Endodermal cell (in vitro differentiated cells): Measurements from ENCODE around the gene CNTROB. TPM values are rescaled to one million over a fixed set of nuclear protein-coding genes. Genes with fewer than 3 reads are reported as not detected.
A peak's percentile ranks its signal among the peaks of the same experiment; 100 is the strongest.

Experiments
- DNase-seq: peaks from one replicate; pipeline ENCODE4 v3.0.0-alpha.2; 2017
- H3K27ac ChIP-seq: 2 replicates; pipeline ENCODE4 v1.5.1; 2013; ENCODE audit warnings: mild to moderate bottlenecking, low read depth, low read length, moderate library complexity
- H3K27me3 ChIP-seq: 2 replicates; pipeline ENCODE4 v1.6.1; 2013; ENCODE audit warnings: mild to moderate bottlenecking, low read length, moderate library complexity; ENCODE audit not compliant: insufficient read depth, control insufficient read depth, poor library complexity, severe bottlenecking
- H3K36me3 ChIP-seq: 2 replicates; pipeline ENCODE4 v1.7.0; 2013; ENCODE audit warnings: mild to moderate bottlenecking, low read length, moderate library complexity; ENCODE audit not compliant: control insufficient read depth, insufficient read depth
- H3K4me1 ChIP-seq: one replicate; pipeline ENCODE4 v1.7.0; 2013; ENCODE audit warnings: low read length; ENCODE audit not compliant: control insufficient read depth, insufficient read depth
- H3K4me3 ChIP-seq: 2 replicates; pipeline ENCODE4 v1.5.1; 2013; ENCODE audit warnings: mild to moderate bottlenecking, low read length, moderate library complexity
- H3K9ac ChIP-seq: 2 replicates; pipeline ENCODE4 v1.6.1; 2013; ENCODE audit warnings: mild to moderate bottlenecking, low read length, moderate library complexity; ENCODE audit not compliant: poor library complexity, severe bottlenecking; ENCODE audit errors: extremely low read depth
- H3K9me3 ChIP-seq: 2 replicates; pipeline ENCODE4 v1.6.1; 2013; ENCODE audit warnings: mild to moderate bottlenecking, low read length, moderate library complexity; ENCODE audit not compliant: control insufficient read depth
- H3K27ac Mint-ChIP-seq: 2 replicates; pipeline ENCODE4 v1.8.0; 2020; ENCODE audit warnings: mixed read lengths
- H3K27me3 Mint-ChIP-seq: 2 replicates; pipeline ENCODE4 v1.8.0; 2021; ENCODE audit warnings: mild to moderate bottlenecking, mixed read lengths; ENCODE audit not compliant: insufficient read depth
- H3K36me3 Mint-ChIP-seq: 2 replicates; pipeline ENCODE4 v1.8.0; 2020; ENCODE audit warnings: low read depth, mixed read lengths
- H3K4me1 Mint-ChIP-seq: 2 replicates; pipeline ENCODE4 v1.8.0; 2020; ENCODE audit warnings: mixed read lengths
- H3K4me3 Mint-ChIP-seq: 2 replicates; pipeline ENCODE4 v1.8.0; 2020; ENCODE audit warnings: mild to moderate bottlenecking, moderate library complexity, mixed read lengths
- H3K9me3 Mint-ChIP-seq: 2 replicates; pipeline ENCODE4 v1.8.0; 2020; ENCODE audit warnings: mild to moderate bottlenecking, mixed read lengths
- CTCF ChIP-seq: fragments of 200-600 bp; sonication (generic); conservative IDR thresholded peaks from 2 replicates; pipeline ENCODE4 v1.5.0; 2021; ENCODE audit warnings: antibody characterized with exemption, mild to moderate bottlenecking
- WGBS, 2 experiments: methylation state at CpG; one replicate each; pipeline versions ENCODE4 v1.1.5 to v1.1.7; 2013; ENCODE audit warnings: missing lambda C conversion rate in 2 of 2, mixed read lengths in 1 of 2; ENCODE audit not compliant: insufficient coverage in 1 of 2, insufficient read length in 1 of 2; 5-methylcytosine and 5-hydroxymethylcytosine counted together
- total RNA-seq, 2 donors: library from RNA; stranded (reverse); fragmentation: NEBNext Ultra II Directional in 1 of 2; extraction: Animal tissue kit (Norgen Biotek cat#: 25700) in 1 of 2; gene quantifications; 2 replicates in 1 of 2; 3 replicates in 1 of 2; pipeline ENCODE4 v1.2.1, GENCODE V29; 2021

Gene CNTROB
- total RNA-seq, 2 donors from 2014 or later, result 47.5 to 57.4 TPM

GRCh38 chr17:7916808-7917207 is 15.2 kb upstream of the CNTROB start:
- no peaks in the 10 kb centered on the region for H3K9me3 Mint-ChIP-seq
- H3K27ac ChIP-seq, result no peak overlapping the region

GRCh38 chr17:7922269-7922844 is 9.6 kb upstream of the CNTROB start:
- 60 to 69% methylated on average over 11 to 16 of the region's 16 CpGs for WGBS, 2 experiments
- H3K4me3 Mint-ChIP-seq, result peak overlapping the region; percentile 42
- no peak overlapping the region for H3K9ac ChIP-seq
- DNase-seq, result peak; percentile 44
- peaks cover 88% of the 10 kb centered on the region for H3K27me3 Mint-ChIP-seq
- peaks cover 39% of the 10 kb centered on the region for H3K27me3 ChIP-seq
- no peak overlapping the region for H3K27ac ChIP-seq
- no peak overlapping the region for H3K27ac Mint-ChIP-seq
- no peaks in the 10 kb centered on the region for H3K9me3 ChIP-seq
- H3K4me1 ChIP-seq, result peaks cover 2% of the 10 kb centered on the region
- H3K36me3 Mint-ChIP-seq, result no peaks in the 10 kb centered on the region
- H3K9me3 Mint-ChIP-seq, result no peaks in the 10 kb centered on the region
- H3K4me3 ChIP-seq, result no peak overlapping the region
- TF ChIP-seq CTCF, result peak; percentile 31
- no peaks in the 10 kb centered on the region for H3K36me3 ChIP-seq
- peaks cover 14% of the 10 kb centered on the region for H3K4me1 Mint-ChIP-seq

More at GRCh38 chr17:7916808-7917207, 15.2 kb upstream of the CNTROB start:
- peaks cover 15% of the 10 kb centered on the region for H3K27me3 ChIP-seq
- H3K9ac ChIP-seq, result no peak overlapping the region
- H3K4me3 ChIP-seq, result no peak overlapping the region
- H3K4me1 ChIP-seq, result no peaks in the 10 kb centered on the region
- Mint-ChIP-seq H3K36me3 (no peaks in the 10 kb centered on the region), H3K27ac (no peak overlapping the region), H3K4me3 (peak overlapping the region; percentile 65), H3K4me1 (peaks cover 5% of the 10 kb centered on the region), H3K27me3 (peaks cover 64% of the 10 kb centered on the region)
- H3K36me3 ChIP-seq, result no peaks in the 10 kb centered on the region
- DNase-seq, result peak; percentile 46
- TF ChIP-seq CTCF, result no peak
- WGBS, 2 experiments, result 80 to 88% methylated on average over 1 to 2 of the region's 2 CpGs
- no peaks in the 10 kb centered on the region for H3K9me3 ChIP-seq

- peak overlapping the region; percentile 42 for H3K4me3 Mint-ChIP-seq
- peaks cover 40% of the 10 kb centered on the region for H3K27me3 ChIP-seq
These were observed 9.0 kb upstream of the CNTROB start for GRCh38 chr17:7922845-7923628.

More at GRCh38 chr17:7922845-7923628, 9.0 kb upstream of the CNTROB start:
- H3K27me3 Mint-ChIP-seq, result peaks cover 88% of the 10 kb centered on the region
- H3K36me3 Mint-ChIP-seq, result peaks cover 2% of the 10 kb centered on the region
- 46 to 51% methylated on average over 28 to 45 of the region's 45 CpGs for WGBS, 2 experiments
- Histone ChIP-seq H3K4me3 (no peak overlapping the region), H3K9ac (no peak overlapping the region), H3K9me3 (no peaks in the 10 kb centered on the region), H3K4me1 (peaks cover 2% of the 10 kb centered on the region), H3K36me3 (no peaks in the 10 kb centered on the region), H3K27ac (no peak overlapping the region)
- peaks cover 18% of the 10 kb centered on the region for H3K4me1 Mint-ChIP-seq
- H3K27ac Mint-ChIP-seq, result no peak overlapping the region
- DNase-seq, result peak; percentile 96
- TF ChIP-seq CTCF, result no peak
- H3K9me3 Mint-ChIP-seq, result no peaks in the 10 kb centered on the region
